Hair follicular keratinocyte (primary cell): ENCODE results near the gene CGGBP1. TPM values are rescaled to one million over a fixed set of nuclear protein-coding genes. Genes with fewer than 3 reads are reported as not detected.

Experiments used
- total RNA-seq: library from RNA; depleted of rRNA; stranded (reverse); fragments of >200 nt; gene quantifications from 2 replicates; pipeline ENCODE4 v1.2.3, GENCODE V29; 2015

Gene CGGBP1
- total RNA-seq, result 27.7 and 29.8 TPM in 2 replicates

GRCh38 chr3:88058581-88059379 lies at the start of gene CGGBP1, which contains the start of gene ZNF654:
Gene CGGBP1 (minus strand): TSS chr3:88059005. CDS start chr3:88055976, 3,029 bp downstream.
Gene ZNF654 (plus strand): TSS chr3:88059255. CDS start chr3:88059320, 65 bp downstream.

Other genes with a start within 250 kb of the CGGBP1 start
- 4.2 and 5.0 TPM in 2 replicates for gene ZNF654, start 250 bp upstream of the CGGBP1 start, total RNA-seq
- 10.2 and 11.2 TPM in 2 replicates for gene C3orf38, start 91.0 kb upstream of the CGGBP1 start, total RNA-seq